Esophagus mucosa (tissue), 1 donor: Measurements from ENCODE around the gene APOA4. TPM values are rescaled to one million over a fixed set of nuclear protein-coding genes. Genes with fewer than 3 reads are reported as not detected.

Experiments
- ATAC-seq: fragments of 200-7000 bp; cut with Tn5 transposase; one replicate; pipeline ENCODE4 v1.9.1; 2020
- total RNA-seq: library from RNA; stranded (reverse); gene quantifications from one replicate; pipeline ENCODE4 v1.2.4, GENCODE V29; 2023
- donor health status: DM: yes; HTN: yes; CAD: no.

The APOA4 gene
- total RNA-seq, 1 donor from 2014 or later: not detected

- ATAC-seq: no peak
Observed at GRCh38 chr11:116774661-116775060, 48.4 kb downstream of the APOA4 start.

GRCh38 chr11:116773203-116774097 is 49.7 kb downstream of the APOA4 start:
- peak; percentile 23 for ATAC-seq

GRCh38 chr11:116772443-116773202 is 50.5 kb downstream of the APOA4 start, which contains the start of gene BUD13:
Gene BUD13, minus strand, starts transcription at chr11:116772987. Its CDS starts 23 bp downstream, at chr11:116772964.
- ATAC-seq: peak; percentile 94

- no peak for ATAC-seq
Observed at GRCh38 chr11:116771935-116772334, 51.2 kb downstream of the APOA4 start.

Other genes starting within 250 kb of the APOA4 start
- 9.1 TPM for gene BUD13, start 50.3 kb downstream of the APOA4 start, total RNA-seq
- 42.3 TPM for gene ZPR1, start 35.3 kb downstream of the APOA4 start, total RNA-seq
- gene APOA5, start 31.4 kb downstream of the APOA4 start, total RNA-seq: not detected
- 0.52 TPM for gene APOC3, start 6.6 kb upstream of the APOA4 start, total RNA-seq
- gene APOA1, start 14.3 kb upstream of the APOA4 start, total RNA-seq: 0.64 TPM